IPS-NIHi7 (cell line): Measurements from ENCODE around the gene MIER2.
"Not testable (repeated sequence)": the region's sequence is repeated elsewhere in the genome, so short reads cannot be mapped to it uniquely, and the experiment has no call there.

Experiments used
- DNase-seq: peaks from one replicate; pipeline ENCODE4 v3.0.0; 2012; ENCODE audit warnings: mixed read lengths; ENCODE audit errors: extremely low spot score

The MIER2 gene

GRCh38 chr19:344625-345319 is at the start of gene MIER2:
Gene MIER2, minus strand, starts transcription at chr19:344796. Its CDS starts 14 bp downstream, at chr19:344782.
- DNase-seq = peak; percentile 99

- not testable (repeated sequence) for DNase-seq
Measured at GRCh38 chr19:393560-393959, 49.0 kb upstream of the MIER2 start.

GRCh38 chr19:392375-392970 is 47.9 kb upstream of the MIER2 start:
- DNase-seq = no peak

GRCh38 chr19:391726-392374 is 47.3 kb upstream of the MIER2 start:
- DNase-seq = no peak

- DNase-seq = no peak
Measured at GRCh38 chr19:391207-391557, 46.6 kb upstream of the MIER2 start.

GRCh38 chr19:390386-391206 is 46.0 kb upstream of the MIER2 start:
- no peak for DNase-seq

GRCh38 chr19:389935-390289 is 45.3 kb upstream of the MIER2 start:
- DNase-seq = no peak

- no peak for DNase-seq
Measured at GRCh38 chr19:389255-389934, 44.8 kb upstream of the MIER2 start.

- DNase-seq = no peak
Measured at GRCh38 chr19:388691-389090, 44.1 kb upstream of the MIER2 start.

- DNase-seq = no peak
Measured at GRCh38 chr19:387777-388176, 43.2 kb upstream of the MIER2 start.

GRCh38 chr19:386632-387301 is 42.2 kb upstream of the MIER2 start:
- not testable (repeated sequence) for DNase-seq

GRCh38 chr19:386189-386588 is 41.6 kb upstream of the MIER2 start:
- DNase-seq = not testable (repeated sequence)

GRCh38 chr19:384799-385169 is 40.2 kb upstream of the MIER2 start:
- DNase-seq = no peak

- DNase-seq = peak; percentile 88
Measured at GRCh38 chr19:383922-384798, 39.6 kb upstream of the MIER2 start.

- no peak for DNase-seq
Measured at GRCh38 chr19:383040-383439, 38.4 kb upstream of the MIER2 start.

GRCh38 chr19:382578-382977 is 38.0 kb upstream of the MIER2 start:
- DNase-seq = not testable (repeated sequence)

- not testable (repeated sequence) for DNase-seq
Measured at GRCh38 chr19:381901-382300, 37.3 kb upstream of the MIER2 start.

GRCh38 chr19:380618-381219 is 36.1 kb upstream of the MIER2 start:
- not testable (repeated sequence) for DNase-seq

- DNase-seq = no peak
Measured at GRCh38 chr19:379796-380195, 35.2 kb upstream of the MIER2 start.

GRCh38 chr19:378706-379105 is 34.1 kb upstream of the MIER2 start:
- no peak for DNase-seq
